Measurements from ENCODE around the gene SNX33. TPM values are rescaled to one million over a fixed set of nuclear protein-coding genes. Genes with fewer than 3 reads are reported as not detected.

SNX33 gene
- total RNA-seq, 2 experiments from 2014 or later, result 2.2 to 2.4 TPM

- no peak overlapping the region for H3K4me3 Mint-ChIP-seq
- H3K9me3 Mint-ChIP-seq (ENCODE audit: low read depth), result no peaks in the 10 kb centered on the region
- no peak for DNase-seq
- ChIA-PET POLR2A (interaction anchor here (0.6 kb wide), 1 partner anchor 730 kb away, joined by 8 read pairs; no protein-coding TSS in a partner anchor), CTCF (no interaction called here)
- intact Hi-C loops (cut with DNase I, micrococcal nuclease), result no loop called here
- no peaks in the 10 kb centered on the region for H3K36me3 Mint-ChIP-seq (ENCODE audit: low read depth)
- no peaks in the 10 kb centered on the region for H3K27me3 Mint-ChIP-seq
- peaks cover 14% of the 10 kb centered on the region for H3K4me1 Mint-ChIP-seq
- no peak overlapping the region for H3K27ac Mint-ChIP-seq
- no peak for ATAC-seq
These were observed 4.3 kb downstream of the SNX33 start for GRCh38 chr15:75651810-75652543.

DNA sequence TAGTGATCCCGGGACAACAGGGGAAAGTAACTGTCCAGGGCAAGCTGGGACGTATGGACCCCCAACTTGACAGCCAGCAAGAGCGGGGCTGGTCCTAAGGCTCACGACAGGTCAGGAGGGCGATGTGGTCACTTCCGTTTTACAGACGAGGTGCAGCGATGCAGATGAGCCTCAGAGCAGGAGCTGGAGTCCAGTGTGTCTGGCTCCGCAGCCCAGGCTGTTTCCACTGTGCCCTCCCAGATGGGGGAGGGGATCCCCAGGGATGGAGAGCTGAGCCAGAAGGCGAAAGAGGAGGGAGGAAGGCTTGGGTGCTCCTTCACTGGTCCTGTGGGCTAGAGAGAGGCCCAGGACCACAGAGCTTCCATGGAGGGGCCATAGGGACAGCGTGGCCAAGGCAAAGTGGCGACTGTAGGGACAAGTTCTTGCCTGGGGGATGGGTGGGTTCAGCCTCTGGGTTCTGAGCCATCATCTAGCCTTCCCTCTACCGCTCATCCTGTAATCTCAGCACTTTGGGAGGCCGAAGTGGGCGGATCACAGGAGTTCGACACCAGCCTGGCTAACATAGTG, 5.7 kb downstream of the SNX33 start:
- CTCF ChIA-PET, result no interaction called here
- ATAC-seq, result no peak
- intact Hi-C loops (cut with DNase I, micrococcal nuclease), result no loop called here
- POLR2A ChIA-PET, result no interaction called here
- Mint-ChIP-seq H3K4me3 (no peak overlapping the region), H3K9me3 (ENCODE audit: low read depth) (no peaks in the 10 kb centered on the region), H3K27me3 (no peaks in the 10 kb centered on the region), H3K4me1 (peaks cover 11% of the 10 kb centered on the region), H3K36me3 (ENCODE audit: low read depth) (no peaks in the 10 kb centered on the region), H3K27ac (no peak overlapping the region)
- no peak for DNase-seq

DNA sequence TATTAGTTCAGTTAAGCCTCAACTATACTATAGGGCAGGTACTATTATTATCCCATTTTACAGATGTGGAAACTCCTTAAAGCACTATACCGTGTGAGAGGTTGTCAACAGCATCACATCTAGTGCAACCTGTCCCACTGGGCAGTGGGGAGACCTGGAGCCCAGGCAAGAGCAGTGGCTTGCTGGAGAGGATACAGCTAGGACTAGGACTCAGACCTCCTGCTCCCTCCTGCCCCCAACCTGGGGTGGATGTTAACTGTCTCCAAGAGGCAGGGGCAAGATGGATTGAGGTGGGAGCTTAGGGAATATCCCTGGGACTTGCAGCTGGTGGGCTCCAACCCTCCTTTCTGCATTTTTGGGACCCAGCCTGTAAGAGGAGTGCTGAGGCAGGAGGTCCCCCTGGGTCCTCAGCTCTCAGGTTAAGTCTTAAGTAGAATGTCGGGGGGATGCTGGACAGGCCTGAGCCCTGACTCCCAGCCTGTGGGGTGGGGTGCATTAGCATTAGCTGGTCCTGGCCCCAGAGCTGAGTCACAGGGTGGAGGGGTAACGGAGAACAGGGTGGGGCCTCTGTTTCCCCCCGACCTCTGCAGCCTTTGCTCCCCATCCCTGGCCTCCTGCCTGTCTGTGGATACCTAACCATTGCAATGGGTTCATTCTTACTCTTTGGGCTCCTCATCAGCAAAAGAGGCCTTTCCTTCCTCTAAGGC, 6.6 kb downstream of the SNX33 start:
- CTCF ChIA-PET, result interaction anchor here (0.7 kb wide), 1 partner anchor 15 kb away, joined by 3 read pairs; no protein-coding TSS in a partner anchor
- Mint-ChIP-seq H3K4me3 (no peak overlapping the region), H3K36me3 (ENCODE audit: low read depth) (no peaks in the 10 kb centered on the region), H3K27me3 (no peaks in the 10 kb centered on the region), H3K4me1 (peaks cover 11% of the 10 kb centered on the region), H3K9me3 (ENCODE audit: low read depth) (no peaks in the 10 kb centered on the region), H3K27ac (no peak overlapping the region)
- ATAC-seq (no peak), DNase-seq (no peak)
- POLR2A ChIA-PET, result no interaction called here
- intact Hi-C loops (cut with DNase I, micrococcal nuclease), result no loop called here

DNA sequence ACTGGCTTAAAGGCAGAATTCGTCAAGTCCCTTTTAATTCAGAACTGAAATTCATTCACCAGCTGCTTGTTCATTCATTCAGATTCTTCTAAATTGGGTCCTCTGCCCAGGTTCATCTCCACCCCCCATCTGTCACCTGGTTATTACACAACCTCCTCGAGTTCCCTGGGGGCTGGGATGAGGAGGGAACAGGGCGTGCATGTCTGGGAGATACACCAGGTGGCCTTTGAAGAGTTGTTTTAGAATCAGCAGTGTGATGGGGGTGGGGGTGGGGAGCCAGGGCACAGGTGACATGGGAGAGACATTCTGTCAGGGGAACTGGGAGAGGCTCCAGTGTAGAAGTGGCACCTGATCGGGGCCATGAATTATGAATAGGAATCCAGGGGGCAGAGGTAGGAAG, 8.2 kb downstream of the SNX33 start:
- intact Hi-C loops (cut with DNase I, micrococcal nuclease), result no loop called here
- ATAC-seq (no peak), DNase-seq (no peak)
- Mint-ChIP-seq H3K9me3 (ENCODE audit: low read depth) (no peaks in the 10 kb centered on the region), H3K4me3 (no peak overlapping the region), H3K4me1 (peaks cover 9% of the 10 kb centered on the region), H3K27ac (no peak overlapping the region), H3K27me3 (no peaks in the 10 kb centered on the region), H3K36me3 (ENCODE audit: low read depth) (no peaks in the 10 kb centered on the region)
- ChIA-PET POLR2A (no interaction called here), CTCF (interaction anchor here (0.7 kb wide), 1 partner anchor 337 kb away, joined by 3 read pairs; no protein-coding TSS in a partner anchor)

DNA sequence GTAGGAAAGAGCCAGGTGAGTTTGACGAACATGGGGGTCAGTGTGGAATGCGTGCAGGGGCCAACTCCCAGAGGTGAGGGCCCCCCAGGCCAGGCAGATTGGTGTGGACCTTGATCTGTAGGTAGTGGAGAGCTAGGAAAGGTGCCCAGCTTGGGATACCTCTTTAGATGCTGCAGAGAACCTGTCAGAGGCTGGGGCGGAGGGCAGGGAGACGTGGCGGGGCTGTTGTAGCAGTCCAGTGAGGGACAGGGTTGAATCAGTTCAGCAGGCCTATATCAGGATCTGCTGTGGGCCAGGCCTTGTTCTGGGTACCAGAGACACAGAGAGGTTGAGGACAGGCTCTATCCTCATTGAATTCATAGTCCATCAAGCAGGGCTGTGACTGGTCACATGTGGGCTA, 8.6 kb downstream of the SNX33 start:
- DNase-seq, result no peak
- Mint-ChIP-seq H3K4me1 (peaks cover 5% of the 10 kb centered on the region), H3K36me3 (ENCODE audit: low read depth) (no peaks in the 10 kb centered on the region), H3K27ac (no peak overlapping the region), H3K9me3 (ENCODE audit: low read depth) (no peaks in the 10 kb centered on the region), H3K27me3 (no peaks in the 10 kb centered on the region), H3K4me3 (no peak overlapping the region)
- POLR2A ChIA-PET, result no interaction called here
- intact Hi-C loops (cut with DNase I, micrococcal nuclease), result no loop called here
- CTCF ChIA-PET, result no interaction called here
- ATAC-seq, result no peak

- ChIA-PET CTCF (no interaction called here), POLR2A (no interaction called here)
- Mint-ChIP-seq H3K4me1 (peaks cover 3% of the 10 kb centered on the region), H3K27ac (no peak overlapping the region), H3K9me3 (ENCODE audit: low read depth) (no peaks in the 10 kb centered on the region), H3K36me3 (ENCODE audit: low read depth) (no peaks in the 10 kb centered on the region), H3K27me3 (no peaks in the 10 kb centered on the region), H3K4me3 (no peak overlapping the region)
- intact Hi-C loops (cut with DNase I, micrococcal nuclease), result no loop called here
- ATAC-seq (no peak), DNase-seq (no peak)
These were observed 9.1 kb downstream of the SNX33 start for GRCh38 chr15:75656813-75657212.

DNA sequence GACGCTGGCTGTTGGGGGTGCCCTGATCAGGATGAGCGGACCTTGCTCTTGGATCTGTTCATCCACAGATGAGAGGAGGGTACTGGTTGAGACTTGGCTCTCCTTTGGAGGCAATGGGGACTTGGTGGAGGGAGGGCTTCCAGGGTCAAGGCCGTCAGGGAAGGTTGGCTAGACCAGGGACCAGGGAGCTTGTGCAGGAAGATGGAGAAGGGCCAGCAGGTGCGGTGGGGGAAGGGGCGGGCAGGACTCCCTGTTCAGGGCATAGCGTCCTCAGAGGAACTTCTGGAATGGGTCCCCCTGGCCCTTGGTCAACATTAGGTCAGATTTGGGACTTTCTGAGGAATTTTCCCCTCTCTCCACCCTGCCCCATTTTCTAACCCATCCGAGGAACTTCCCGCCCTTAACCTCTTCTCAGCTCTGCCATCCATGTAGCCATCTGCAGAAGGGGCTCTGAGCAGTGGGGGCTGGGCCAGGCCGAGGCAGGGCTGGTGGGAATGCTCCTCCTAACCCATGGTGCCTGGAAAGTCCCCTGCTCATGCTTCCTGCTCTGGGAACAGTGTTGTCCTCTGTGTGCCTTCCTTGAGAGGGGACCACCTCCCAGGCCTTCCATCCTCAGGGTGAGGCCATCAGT, 11.5 kb downstream of the SNX33 start:
- ChIA-PET CTCF (no interaction called here), POLR2A (no interaction called here)
- no peaks in the 10 kb centered on the region for H3K36me3 Mint-ChIP-seq (ENCODE audit: low read depth)
- intact Hi-C loops (cut with DNase I, micrococcal nuclease), result no loop called here
- no peaks in the 10 kb centered on the region for H3K27me3 Mint-ChIP-seq
- ATAC-seq (no peak), DNase-seq (no peak)
- H3K4me3 Mint-ChIP-seq, result no peak overlapping the region
- no peaks in the 10 kb centered on the region for H3K4me1 Mint-ChIP-seq
- H3K9me3 Mint-ChIP-seq (ENCODE audit: low read depth), result no peaks in the 10 kb centered on the region
- no peak overlapping the region for H3K27ac Mint-ChIP-seq

DNA sequence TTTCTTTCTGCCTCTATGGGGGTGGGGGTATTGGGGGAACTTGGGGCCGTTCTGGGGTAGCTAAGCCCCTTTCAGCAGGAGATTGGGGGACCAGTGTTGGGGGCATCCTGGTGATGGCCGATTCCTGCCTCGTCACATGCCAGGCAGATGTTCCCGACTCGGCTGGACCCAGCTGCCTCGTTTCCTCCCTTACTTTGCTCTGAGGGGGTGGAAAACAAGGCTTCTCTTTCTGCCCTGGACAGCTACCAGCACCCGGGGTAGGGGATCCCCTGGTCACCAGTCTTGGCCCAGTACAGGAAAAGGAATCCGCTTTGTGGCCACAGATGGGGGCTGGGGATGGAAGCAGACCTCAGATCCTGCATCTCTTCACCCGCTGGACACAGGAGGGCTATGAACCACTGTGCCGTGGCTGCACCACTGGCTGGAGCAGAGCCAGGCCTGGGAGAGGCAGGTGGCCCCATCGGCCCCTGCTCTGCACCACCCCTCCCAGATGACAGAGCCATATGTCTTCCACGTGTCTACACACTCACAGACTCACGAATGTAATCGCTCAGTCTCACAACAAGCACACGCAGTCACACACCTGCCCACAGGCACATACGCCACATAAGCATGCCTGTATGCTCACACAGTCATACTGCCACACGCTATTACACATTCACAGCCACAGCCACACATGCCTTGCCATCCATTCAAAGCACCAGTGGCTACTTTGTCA, 12.4 kb downstream of the SNX33 start:
- intact Hi-C loops (cut with DNase I, micrococcal nuclease), result no loop called here
- no peaks in the 10 kb centered on the region for H3K27me3 Mint-ChIP-seq
- H3K27ac Mint-ChIP-seq, result no peak overlapping the region
- no peaks in the 10 kb centered on the region for H3K36me3 Mint-ChIP-seq (ENCODE audit: low read depth)
- no peaks in the 10 kb centered on the region for H3K4me1 Mint-ChIP-seq
- ATAC-seq (no peak), DNase-seq (no peak)
- CTCF ChIA-PET, result no interaction called here
- H3K4me3 Mint-ChIP-seq, result no peak overlapping the region
- H3K9me3 Mint-ChIP-seq (ENCODE audit: low read depth), result no peaks in the 10 kb centered on the region
- POLR2A ChIA-PET, result no interaction called here

DNA sequence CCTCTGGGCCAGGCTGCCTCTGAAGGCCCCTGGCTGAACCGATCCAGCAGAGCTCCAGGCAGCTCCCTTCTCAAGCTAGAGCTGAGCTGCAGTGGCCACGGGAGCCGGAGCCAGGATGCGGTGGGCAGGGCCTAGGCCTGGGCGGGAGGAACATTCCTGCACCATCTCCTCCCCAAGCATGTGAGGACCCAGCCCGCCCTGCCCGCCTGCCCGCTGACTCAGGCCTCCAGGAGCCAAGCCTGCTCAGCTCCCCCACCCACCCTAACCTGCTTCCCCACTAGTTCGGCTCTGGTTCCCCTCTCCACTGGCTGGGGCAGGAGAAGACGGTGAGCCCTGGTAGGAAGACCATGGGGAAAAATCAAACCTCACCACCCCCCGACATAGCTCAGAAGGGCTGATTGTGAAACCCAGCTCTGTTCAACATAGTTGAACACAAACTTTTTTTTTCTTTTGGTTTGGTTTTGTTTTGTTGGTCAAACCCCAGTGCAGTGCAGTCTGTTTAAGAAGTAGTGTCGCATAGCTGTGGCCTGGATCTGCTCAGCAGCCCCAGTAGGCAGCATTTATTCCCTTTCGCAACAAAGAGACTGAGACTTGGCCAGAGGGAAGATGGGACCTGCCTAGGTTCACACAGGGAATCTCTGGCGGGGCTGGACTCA, 13.5 kb downstream of the SNX33 start:
- ChIA-PET POLR2A (interaction anchor here (0.6 kb wide), 1 partner anchor 171 kb away, joined by 3 read pairs; no protein-coding TSS in a partner anchor), CTCF (interaction anchor here (0.6 kb wide), 2 partner anchors 168 to 1087 kb away, joined by 3 to 4 read pairs; no protein-coding TSS in a partner anchor)
- H3K27ac Mint-ChIP-seq, result no peak overlapping the region
- no peak overlapping the region for H3K4me3 Mint-ChIP-seq
- H3K36me3 Mint-ChIP-seq (ENCODE audit: low read depth), result no peaks in the 10 kb centered on the region
- H3K9me3 Mint-ChIP-seq (ENCODE audit: low read depth), result no peaks in the 10 kb centered on the region
- H3K27me3 Mint-ChIP-seq, result no peaks in the 10 kb centered on the region
- H3K4me1 Mint-ChIP-seq, result no peaks in the 10 kb centered on the region
- ATAC-seq, result no peak
- DNase-seq, result no peak
- intact Hi-C loops (cut with DNase I, micrococcal nuclease), result no loop called here

GRCh38 chr15:75661756-75662140, 14.0 kb downstream of the SNX33 start:
- CTCF ChIA-PET, result no interaction called here
- POLR2A ChIA-PET, result no interaction called here
- H3K27me3 Mint-ChIP-seq, result no peaks in the 10 kb centered on the region
- no peaks in the 10 kb centered on the region for H3K36me3 Mint-ChIP-seq (ENCODE audit: low read depth)
- ATAC-seq (no peak), DNase-seq (no peak)
- H3K27ac Mint-ChIP-seq, result no peak overlapping the region
- no peaks in the 10 kb centered on the region for H3K9me3 Mint-ChIP-seq (ENCODE audit: low read depth)
- intact Hi-C loops (cut with DNase I, micrococcal nuclease), result no loop called here
- no peak overlapping the region for H3K4me3 Mint-ChIP-seq
- no peaks in the 10 kb centered on the region for H3K4me1 Mint-ChIP-seq
